ENCODE data around the gene PLS1. TPM values are rescaled to one million over a fixed set of nuclear protein-coding genes. Genes with fewer than 3 reads are reported as not detected.
"Not testable (repeated sequence)": the region's sequence is repeated elsewhere in the genome, so short reads cannot be mapped to it uniquely, and the experiment has no call there.

The PLS1 gene
- total RNA-seq, 1 donor from 2014 or later, result 3.9 TPM

GRCh38 chr3:142588703-142589102 is 7.5 kb upstream of the PLS1 start:
- intact Hi-C loops (cut with DNase I), result loop anchor here (10.0 kb wide), 1 partner anchor 406 kb away; no protein-coding TSS in a partner anchor
- DNase-seq (ENCODE audit: extremely low spot score in 2 of 2), result no peak
- Histone ChIP-seq H3K27me3 (no peaks in the 10 kb centered on the region), H3K4me3 (no peak overlapping the region), H3K27ac (no peak overlapping the region), H3K4me1 (no peaks in the 10 kb centered on the region), H3K36me3 (no peaks in the 10 kb centered on the region), H3K9me3 (no peaks in the 10 kb centered on the region)
- TF ChIP-seq, protein P1, sequence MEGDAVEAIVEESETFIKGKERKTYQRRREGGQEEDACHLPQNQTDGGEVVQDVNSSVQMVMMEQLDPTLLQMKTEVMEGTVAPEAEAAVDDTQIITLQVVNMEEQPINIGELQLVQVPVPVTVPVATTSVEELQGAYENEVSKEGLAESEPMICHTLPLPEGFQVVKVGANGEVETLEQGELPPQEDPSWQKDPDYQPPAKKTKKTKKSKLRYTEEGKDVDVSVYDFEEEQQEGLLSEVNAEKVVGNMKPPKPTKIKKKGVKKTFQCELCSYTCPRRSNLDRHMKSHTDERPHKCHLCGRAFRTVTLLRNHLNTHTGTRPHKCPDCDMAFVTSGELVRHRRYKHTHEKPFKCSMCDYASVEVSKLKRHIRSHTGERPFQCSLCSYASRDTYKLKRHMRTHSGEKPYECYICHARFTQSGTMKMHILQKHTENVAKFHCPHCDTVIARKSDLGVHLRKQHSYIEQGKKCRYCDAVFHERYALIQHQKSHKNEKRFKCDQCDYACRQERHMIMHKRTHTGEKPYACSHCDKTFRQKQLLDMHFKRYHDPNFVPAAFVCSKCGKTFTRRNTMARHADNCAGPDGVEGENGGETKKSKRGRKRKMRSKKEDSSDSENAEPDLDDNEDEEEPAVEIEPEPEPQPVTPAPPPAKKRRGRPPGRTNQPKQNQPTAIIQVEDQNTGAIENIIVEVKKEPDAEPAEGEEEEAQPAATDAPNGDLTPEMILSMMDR (IDR thresholded peaks at IDR 0.05), result no peak
- TF ChIP-seq POLR2A (IDR thresholded peaks at IDR 0.05) (no peak), POLR2AphosphoS5 (IDR thresholded peaks at IDR 0.05; ENCODE audit: insufficient read depth in 1 of 2, low read depth in 1 of 2) (no peak)

- DNase-seq (ENCODE audit: extremely low spot score in 2 of 2); H3K9me3 ChIP-seq; intact Hi-C loops (cut with DNase I); H3K27me3 ChIP-seq; H3K27ac ChIP-seq; H3K36me3 ChIP-seq; H3K4me3 ChIP-seq; H3K4me1 ChIP-seq: not testable (repeated sequence)
These were observed 3.9 kb upstream of the PLS1 start for GRCh38 chr3:142592268-142592667.

DNA sequence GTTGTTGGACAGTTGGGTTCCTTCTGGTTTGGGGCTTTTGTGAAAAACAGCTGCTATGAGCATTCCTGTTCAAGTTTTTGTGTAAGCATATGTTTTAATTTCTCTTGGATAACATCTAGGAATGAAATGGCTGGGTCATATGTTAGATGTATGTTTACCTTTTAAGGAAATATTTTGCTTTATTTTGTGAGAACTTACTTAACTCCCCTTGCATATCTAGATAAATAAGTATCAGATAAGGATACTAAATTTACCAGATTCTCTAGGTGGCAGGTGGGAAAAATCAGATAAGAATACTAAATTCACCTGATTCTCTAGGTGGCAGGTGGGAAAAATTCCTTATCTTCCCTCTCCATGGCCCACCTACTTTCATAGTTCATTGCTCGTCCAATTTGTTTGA is 1.1 kb upstream of the PLS1 start:
- no peaks in the 10 kb centered on the region for H3K9me3 ChIP-seq
- H3K27me3 ChIP-seq, result no peaks in the 10 kb centered on the region
- TF ChIP-seq POLR2A (IDR thresholded peaks at IDR 0.05) (no peak), POLR2AphosphoS5 (IDR thresholded peaks at IDR 0.05; ENCODE audit: insufficient read depth in 1 of 2, low read depth in 1 of 2) (no peak)
- TF ChIP-seq, protein P1 (IDR thresholded peaks at IDR 0.05), result no peak
- H3K4me1 ChIP-seq, result no peaks in the 10 kb centered on the region
- intact Hi-C loops (cut with DNase I), result no loop called here
- H3K36me3 ChIP-seq, result no peaks in the 10 kb centered on the region
- H3K4me3 ChIP-seq, result no peak overlapping the region
- no peak for DNase-seq (ENCODE audit: extremely low spot score in 2 of 2)
- H3K27ac ChIP-seq, result no peak overlapping the region

DNA sequence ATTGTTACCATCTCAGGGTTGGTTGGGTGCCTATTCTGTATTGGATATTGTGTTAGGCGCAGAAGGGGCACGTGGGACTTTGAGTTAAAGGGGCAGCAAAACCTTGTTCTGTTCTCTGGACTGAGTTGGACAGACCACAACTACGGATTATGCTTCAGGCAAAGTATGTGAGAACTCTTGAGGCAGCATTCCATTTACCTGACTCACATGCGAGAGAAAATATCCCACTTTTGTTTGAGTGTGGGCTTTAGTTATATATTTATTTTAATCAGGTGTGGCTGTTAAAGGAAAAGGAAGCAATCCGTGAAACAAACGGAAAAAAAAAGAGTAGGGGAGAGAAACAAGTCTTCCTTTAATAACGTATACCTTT is 627 bp upstream of the PLS1 start:
- H3K27ac ChIP-seq, result peak overlapping the region; percentile 6
- H3K36me3 ChIP-seq, result no peaks in the 10 kb centered on the region
- H3K4me3 ChIP-seq, result peak overlapping the region; percentile 56 to 76
- no peaks in the 10 kb centered on the region for H3K27me3 ChIP-seq
- no peaks in the 10 kb centered on the region for H3K4me1 ChIP-seq
- no peak for TF ChIP-seq POLR2A (IDR thresholded peaks at IDR 0.05)
- TF ChIP-seq, protein P1 (IDR thresholded peaks at IDR 0.05), result no peak
- no peak for TF ChIP-seq POLR2AphosphoS5 (IDR thresholded peaks at IDR 0.05; ENCODE audit: insufficient read depth in 1 of 2, low read depth in 1 of 2)
- no peaks in the 10 kb centered on the region for H3K9me3 ChIP-seq
- DNase-seq (ENCODE audit: extremely low spot score in 2 of 2), result no peak
- intact Hi-C loops (cut with DNase I), result no loop called here

DNA sequence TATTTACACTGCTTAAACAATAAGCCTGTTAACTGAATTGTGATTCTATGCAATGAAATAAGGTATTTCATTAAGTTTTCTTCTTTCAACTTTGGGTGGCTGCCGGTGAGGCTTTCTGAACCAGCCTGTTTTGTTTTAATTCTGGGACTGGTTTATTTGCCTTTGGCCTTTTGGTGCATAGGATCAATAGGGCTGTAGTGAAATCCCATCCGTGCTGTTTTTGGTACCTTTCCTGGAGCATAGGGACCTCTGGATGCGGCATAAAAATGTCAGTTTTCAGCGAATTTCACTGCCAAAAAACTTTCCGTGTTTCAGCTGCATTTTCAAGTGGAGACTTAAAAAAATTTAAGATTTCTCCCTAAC is 514 bp downstream of the PLS1 start:
- Histone ChIP-seq H3K27ac (no peak overlapping the region), H3K4me3 (peak overlapping the region; percentile 56 to 76), H3K27me3 (no peaks in the 10 kb centered on the region), H3K9me3 (no peaks in the 10 kb centered on the region), H3K36me3 (no peaks in the 10 kb centered on the region), H3K4me1 (no peaks in the 10 kb centered on the region)
- no peak for DNase-seq (ENCODE audit: extremely low spot score in 2 of 2)
- no peak for TF ChIP-seq POLR2A (IDR thresholded peaks at IDR 0.05)
- TF ChIP-seq, protein P1 (IDR thresholded peaks at IDR 0.05), result no peak
- TF ChIP-seq POLR2AphosphoS5 (IDR thresholded peaks at IDR 0.05; ENCODE audit: insufficient read depth in 1 of 2, low read depth in 1 of 2), result no peak
- intact Hi-C loops (cut with DNase I), result no loop called here

GRCh38 chr3:142597906-142598305 is 1.7 kb downstream of the PLS1 start:
- no peak for DNase-seq (ENCODE audit: extremely low spot score in 2 of 2)
- TF ChIP-seq, protein P1 (IDR thresholded peaks at IDR 0.05), result no peak
- TF ChIP-seq POLR2AphosphoS5 (IDR thresholded peaks at IDR 0.05; ENCODE audit: insufficient read depth in 1 of 2, low read depth in 1 of 2) (no peak), POLR2A (IDR thresholded peaks at IDR 0.05) (no peak)
- Histone ChIP-seq H3K27me3 (no peaks in the 10 kb centered on the region), H3K27ac (no peak overlapping the region), H3K36me3 (no peaks in the 10 kb centered on the region), H3K4me3 (no peak overlapping the region), H3K4me1 (no peaks in the 10 kb centered on the region), H3K9me3 (no peaks in the 10 kb centered on the region)
- intact Hi-C loops (cut with DNase I), result no loop called here

Data from vagina (tissue), 2 donors.